ENCODE measurements around the gene TRAPPC10.

DNA sequence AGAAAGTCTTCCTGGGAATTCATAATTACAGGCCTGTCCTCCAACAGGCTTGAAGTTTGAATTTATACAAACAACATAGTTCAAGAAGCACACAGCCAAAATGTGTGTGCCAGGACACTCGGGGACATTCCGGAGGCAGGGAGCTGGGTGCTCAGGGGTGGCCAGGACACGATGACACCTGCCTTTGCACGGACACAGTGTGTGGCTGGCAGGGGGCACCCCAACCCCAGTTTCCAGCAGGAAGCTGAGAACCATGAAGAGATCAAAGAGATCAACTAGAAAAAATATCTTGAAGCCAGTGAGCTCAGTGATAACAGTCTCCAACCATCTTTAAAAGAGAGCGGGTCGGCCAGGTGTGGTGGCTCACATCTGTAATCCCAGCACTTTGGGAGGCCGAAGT lies 32.5 kb upstream of the TRAPPC10 start:
- TF ChIP-seq, protein P1, sequence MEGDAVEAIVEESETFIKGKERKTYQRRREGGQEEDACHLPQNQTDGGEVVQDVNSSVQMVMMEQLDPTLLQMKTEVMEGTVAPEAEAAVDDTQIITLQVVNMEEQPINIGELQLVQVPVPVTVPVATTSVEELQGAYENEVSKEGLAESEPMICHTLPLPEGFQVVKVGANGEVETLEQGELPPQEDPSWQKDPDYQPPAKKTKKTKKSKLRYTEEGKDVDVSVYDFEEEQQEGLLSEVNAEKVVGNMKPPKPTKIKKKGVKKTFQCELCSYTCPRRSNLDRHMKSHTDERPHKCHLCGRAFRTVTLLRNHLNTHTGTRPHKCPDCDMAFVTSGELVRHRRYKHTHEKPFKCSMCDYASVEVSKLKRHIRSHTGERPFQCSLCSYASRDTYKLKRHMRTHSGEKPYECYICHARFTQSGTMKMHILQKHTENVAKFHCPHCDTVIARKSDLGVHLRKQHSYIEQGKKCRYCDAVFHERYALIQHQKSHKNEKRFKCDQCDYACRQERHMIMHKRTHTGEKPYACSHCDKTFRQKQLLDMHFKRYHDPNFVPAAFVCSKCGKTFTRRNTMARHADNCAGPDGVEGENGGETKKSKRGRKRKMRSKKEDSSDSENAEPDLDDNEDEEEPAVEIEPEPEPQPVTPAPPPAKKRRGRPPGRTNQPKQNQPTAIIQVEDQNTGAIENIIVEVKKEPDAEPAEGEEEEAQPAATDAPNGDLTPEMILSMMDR (IDR thresholded peaks at IDR 0.05; ENCODE audit: low read depth, low read length, poor library complexity, severe bottlenecking) = no peak
- TF ChIP-seq EZH2phosphoT487 (IDR thresholded peaks at IDR 0.05; ENCODE audit: borderline replicate concordance, low read length) = no peak
